Measurements from ENCODE around the gene CHST13.

DNA sequence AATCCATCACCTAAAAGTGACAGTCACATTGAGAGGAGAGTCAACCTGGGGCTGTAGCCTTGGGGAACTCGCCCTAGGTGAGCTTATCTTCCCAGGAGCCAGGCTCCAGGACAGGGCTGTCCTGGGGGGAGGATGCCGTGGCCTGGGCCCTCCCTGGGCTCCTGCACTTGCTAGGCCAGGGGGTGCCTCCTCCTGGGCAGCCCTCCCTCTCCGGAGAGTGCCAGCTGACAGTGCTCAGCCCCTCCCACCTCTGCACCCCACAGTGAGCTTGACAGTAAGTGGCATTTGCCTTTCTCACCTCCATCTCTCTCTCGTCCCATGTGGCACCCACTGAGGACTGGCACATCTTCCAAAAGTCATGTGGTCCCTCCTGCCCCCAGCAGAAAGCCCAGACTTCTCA is 25.5 kb upstream of the CHST13 start:
- TF ChIP-seq HDGF (IDR thresholded peaks at IDR 0.05; ENCODE audit: borderline replicate concordance) (no peak), SP1 (IDR thresholded peaks at IDR 0.05) (no peak), FOXA1 (IDR thresholded peaks at IDR 0.05) (no peak), NFRKB (IDR thresholded peaks at IDR 0.05) (no peak), ELF4 (IDR thresholded peaks at IDR 0.05) (no peak)

All from HEK293T (cell line).